Lung (tissue), 12 donors: Measurements from ENCODE around the gene UNC5B. TPM values are rescaled to one million over a fixed set of nuclear protein-coding genes. Genes with fewer than 3 reads are reported as not detected.

Experiments used
- ATAC-seq: fragments of 200-7000 bp; cut with Tn5 transposase; one replicate; pipeline ENCODE4 v1.9.1; 2020; ENCODE audit warnings: moderate number of reproducible peaks; ENCODE audit not compliant: insufficient read depth, low FRiP score
- DNase-seq, 3 donors: peaks; one replicate each; pipeline ENCODE4 v3.0.0-alpha.2; 2013 to 2017
- H3K27ac ChIP-seq, 2 donors: one replicate each; pipeline ENCODE4 v1.5.1; 2013; ENCODE audit warnings: mild to moderate bottlenecking in 2 of 2, moderate library complexity in 2 of 2, control low read depth in 1 of 2, inconsistent platforms in 1 of 2, low read depth in 1 of 2, low read length in 1 of 2
- H3K27me3 ChIP-seq, 3 donors: one replicate each; pipeline ENCODE4 v1.5.1; 2013; ENCODE audit warnings: low read length in 2 of 3; ENCODE audit not compliant: control insufficient read depth in 3 of 3, insufficient read depth in 3 of 3
- H3K36me3 ChIP-seq, 4 donors: one replicate each; pipeline ENCODE4 v1.5.1; 2013; ENCODE audit warnings: low read length in 4 of 4, mild to moderate bottlenecking in 1 of 4, moderate library complexity in 1 of 4; ENCODE audit not compliant: control insufficient read depth in 4 of 4, insufficient read depth in 4 of 4
- H3K4me1 ChIP-seq, 5 donors: one replicate each; pipeline ENCODE4 v1.5.1; 2013; ENCODE audit warnings: low read length in 5 of 5, mild to moderate bottlenecking in 2 of 5, moderate library complexity in 1 of 5; ENCODE audit not compliant: control insufficient read depth in 5 of 5, insufficient read depth in 5 of 5
- H3K4me3 ChIP-seq: one replicate; pipeline ENCODE4 v1.5.1; 2013; ENCODE audit warnings: mild to moderate bottlenecking, control low read depth, moderate library complexity
- H3K9ac ChIP-seq, 2 donors: one replicate each; pipeline ENCODE4 v1.5.1; 2013; ENCODE audit warnings: low read length in 2 of 2, control low read depth in 1 of 2; ENCODE audit not compliant: insufficient read depth in 1 of 2
- H3K9me3 ChIP-seq, 4 donors: one replicate each; pipeline ENCODE4 v1.5.1; 2013; ENCODE audit warnings: low read length in 3 of 4, mild to moderate bottlenecking in 1 of 4, moderate library complexity in 1 of 4; ENCODE audit not compliant: control insufficient read depth in 4 of 4, insufficient read depth in 3 of 4
- WGBS, 2 donors: extraction: QIAGEN DNeasy Blood & Tissue Kit; methylation state at CpG; one replicate each; pipeline ENCODE4 v1.1.7; 2013; 5-methylcytosine and 5-hydroxymethylcytosine counted together
- polyA plus RNA-seq, 2 donors: library from polyadenylated mRNA; stranded (reverse); fragments of 200-250 nt; gene quantifications; one replicate each; pipeline ENCODE4 v1.2.1, GENCODE V29; 2013
- total RNA-seq, 2 donors: library from RNA; depleted of rRNA in 1 of 2; stranded (reverse); fragments of >200 nt in 1 of 2; gene quantifications; one replicate each; pipeline ENCODE4 v1.2.1, GENCODE V29; 2014 to 2021
- TF ChIP-seq, protein P1 (sequence below): IDR thresholded peaks from 2 replicates; pipeline ENCODE4 v1.5.1; 2012; ENCODE audit warnings: mild to moderate bottlenecking; ENCODE audit errors: control extremely low read depth, extremely low read depth
- donor health status: control.
- donor health status: control.
- donor health status: Bipolar disorder and iron deficiency.
- donor health status: healthy.
- donor health status: DM: yes; HTN: yes; CAD: no.

The UNC5B gene
- total and polyA plus RNA-seq, 4 donors = 4.4 to 23.8 (median 8.3) TPM

DNA sequence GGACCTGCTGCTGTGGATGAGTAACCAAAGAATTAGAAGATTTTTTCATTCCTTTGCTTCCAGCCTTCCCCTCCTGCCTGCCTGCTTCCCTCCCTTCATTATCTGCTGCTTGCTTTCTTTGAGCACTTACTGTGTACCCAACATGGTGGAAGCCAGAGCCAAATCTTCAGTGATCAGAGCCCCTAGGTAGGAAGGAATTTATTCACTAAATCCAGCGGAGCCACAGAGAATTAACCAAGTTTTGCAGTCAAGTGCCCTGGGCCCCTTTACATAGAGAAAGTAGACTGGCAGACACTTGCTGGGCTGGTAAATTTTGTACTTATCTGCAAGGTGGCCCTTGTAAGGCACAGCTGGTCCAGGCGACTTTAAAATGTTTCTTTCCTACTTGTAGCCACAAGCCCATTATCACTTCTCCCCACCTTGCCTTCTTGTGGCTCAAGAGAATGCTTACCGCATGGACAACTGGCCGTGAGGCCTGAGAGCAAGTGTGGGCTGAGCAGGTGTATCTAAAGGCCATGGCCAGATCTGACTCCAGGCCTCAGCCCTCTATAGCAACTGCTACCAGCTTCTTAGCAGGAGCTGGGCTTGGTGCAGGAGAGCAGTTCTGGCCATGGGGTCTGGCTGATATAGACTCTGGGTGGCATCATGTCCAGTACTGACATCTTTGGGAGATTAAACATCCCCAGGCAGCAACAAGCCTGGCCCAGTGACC lies 11.1 kb downstream of the UNC5B start:
- no peaks in the 10 kb centered on the region for H3K27me3 ChIP-seq
- peaks cover 0 to 3% (median 0%) of the 10 kb centered on the region in 4 donors for H3K36me3 ChIP-seq
- H3K4me1 ChIP-seq = peaks cover 0 to 18% (median 4%) of the 10 kb centered on the region in 5 donors
- no peak overlapping the region for H3K9ac ChIP-seq
- H3K27ac ChIP-seq = no peak overlapping the region
- no peak overlapping the region for H3K4me3 ChIP-seq
- H3K9me3 ChIP-seq = no peaks in the 10 kb centered on the region
- ATAC-seq (no peak), DNase-seq (no peak)
- TF ChIP-seq, protein P1, sequence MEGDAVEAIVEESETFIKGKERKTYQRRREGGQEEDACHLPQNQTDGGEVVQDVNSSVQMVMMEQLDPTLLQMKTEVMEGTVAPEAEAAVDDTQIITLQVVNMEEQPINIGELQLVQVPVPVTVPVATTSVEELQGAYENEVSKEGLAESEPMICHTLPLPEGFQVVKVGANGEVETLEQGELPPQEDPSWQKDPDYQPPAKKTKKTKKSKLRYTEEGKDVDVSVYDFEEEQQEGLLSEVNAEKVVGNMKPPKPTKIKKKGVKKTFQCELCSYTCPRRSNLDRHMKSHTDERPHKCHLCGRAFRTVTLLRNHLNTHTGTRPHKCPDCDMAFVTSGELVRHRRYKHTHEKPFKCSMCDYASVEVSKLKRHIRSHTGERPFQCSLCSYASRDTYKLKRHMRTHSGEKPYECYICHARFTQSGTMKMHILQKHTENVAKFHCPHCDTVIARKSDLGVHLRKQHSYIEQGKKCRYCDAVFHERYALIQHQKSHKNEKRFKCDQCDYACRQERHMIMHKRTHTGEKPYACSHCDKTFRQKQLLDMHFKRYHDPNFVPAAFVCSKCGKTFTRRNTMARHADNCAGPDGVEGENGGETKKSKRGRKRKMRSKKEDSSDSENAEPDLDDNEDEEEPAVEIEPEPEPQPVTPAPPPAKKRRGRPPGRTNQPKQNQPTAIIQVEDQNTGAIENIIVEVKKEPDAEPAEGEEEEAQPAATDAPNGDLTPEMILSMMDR = no peak
- WGBS, 2 donors = 89 to 93% methylated on average over 4 of the region's 4 CpGs

DNA sequence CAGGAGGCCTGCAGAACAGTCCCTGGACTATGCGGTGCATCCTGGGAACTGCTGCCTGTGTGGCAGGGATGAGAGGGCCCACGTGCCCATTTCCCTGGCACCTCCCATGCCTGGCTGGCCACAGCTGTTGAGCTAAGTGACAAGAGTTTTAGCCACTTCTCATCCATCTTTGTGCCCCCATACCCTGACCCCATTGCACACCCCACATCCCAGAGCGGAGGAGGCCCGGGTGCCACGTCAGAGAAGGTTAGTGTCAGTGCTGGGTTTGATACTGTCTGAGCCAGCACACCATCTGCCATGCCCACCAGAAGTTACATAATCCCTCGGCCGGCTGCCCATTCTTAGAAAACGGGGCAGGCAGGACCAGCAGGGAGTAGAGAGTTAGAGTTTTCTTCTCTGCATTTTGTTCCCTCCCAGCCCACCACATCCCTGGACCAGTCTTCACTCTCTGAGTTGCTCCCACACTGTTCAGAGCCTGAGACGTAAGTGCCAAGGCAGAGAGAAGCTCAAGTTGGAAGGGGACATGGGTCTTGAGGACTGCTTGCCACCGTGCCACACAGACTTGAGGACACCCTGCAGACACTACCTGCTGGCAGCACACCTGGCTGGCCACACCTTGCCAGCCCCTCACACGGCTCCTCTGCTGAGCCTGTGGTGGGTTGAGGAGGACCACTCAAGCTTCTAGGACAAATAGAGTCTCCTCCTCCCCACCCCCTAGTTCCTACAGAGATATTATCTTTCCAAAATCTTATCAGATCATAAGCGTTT lies 13.1 kb downstream of the UNC5B start:
- DNase-seq = peak in 1 of 3 donors; percentile 4
- 59 to 70% methylated on average over 12 of the region's 12 CpGs for WGBS, 2 donors

GRCh38 chr10:71228875-71229675 lies 16.7 kb downstream of the UNC5B start:
- Histone ChIP-seq H3K9ac (no peak overlapping the region), H3K27me3 (no peaks in the 10 kb centered on the region), H3K36me3 (peaks cover 0 to 3% (median 0%) of the 10 kb centered on the region in 4 donors), H3K9me3 (no peaks in the 10 kb centered on the region), H3K4me3 (no peak overlapping the region), H3K4me1 (peaks cover 23 to 59% (median 25%) of the 10 kb centered on the region in 5 donors), H3K27ac (peak overlapping the region in 1 of 2 donors; percentile 22)
- DNase-seq = no peak
- 80 to 87% methylated on average over 16 of the region's 16 CpGs for WGBS, 2 donors
- TF ChIP-seq, protein P1 = no peak
- ATAC-seq = no peak

More for the DNA sequence above, 13.1 kb downstream of the UNC5B start:
- Histone ChIP-seq H3K9ac (no peak overlapping the region), H3K27me3 (no peaks in the 10 kb centered on the region), H3K36me3 (peaks cover 0 to 3% (median 0%) of the 10 kb centered on the region in 4 donors), H3K4me1 (peaks cover 2 to 38% (median 10%) of the 10 kb centered on the region in 5 donors), H3K27ac (no peak overlapping the region), H3K4me3 (no peak overlapping the region), H3K9me3 (no peaks in the 10 kb centered on the region)
- TF ChIP-seq, protein P1 = no peak
- ATAC-seq = no peak
